ENCODE data around the gene ZBTB39. TPM values are rescaled to one million over a fixed set of nuclear protein-coding genes. Genes with fewer than 3 reads are reported as not detected.
"Not testable (repeated sequence)": the region's sequence is repeated elsewhere in the genome, so short reads cannot be mapped to it uniquely, and the experiment has no call there.

The ZBTB39 gene, protein sequence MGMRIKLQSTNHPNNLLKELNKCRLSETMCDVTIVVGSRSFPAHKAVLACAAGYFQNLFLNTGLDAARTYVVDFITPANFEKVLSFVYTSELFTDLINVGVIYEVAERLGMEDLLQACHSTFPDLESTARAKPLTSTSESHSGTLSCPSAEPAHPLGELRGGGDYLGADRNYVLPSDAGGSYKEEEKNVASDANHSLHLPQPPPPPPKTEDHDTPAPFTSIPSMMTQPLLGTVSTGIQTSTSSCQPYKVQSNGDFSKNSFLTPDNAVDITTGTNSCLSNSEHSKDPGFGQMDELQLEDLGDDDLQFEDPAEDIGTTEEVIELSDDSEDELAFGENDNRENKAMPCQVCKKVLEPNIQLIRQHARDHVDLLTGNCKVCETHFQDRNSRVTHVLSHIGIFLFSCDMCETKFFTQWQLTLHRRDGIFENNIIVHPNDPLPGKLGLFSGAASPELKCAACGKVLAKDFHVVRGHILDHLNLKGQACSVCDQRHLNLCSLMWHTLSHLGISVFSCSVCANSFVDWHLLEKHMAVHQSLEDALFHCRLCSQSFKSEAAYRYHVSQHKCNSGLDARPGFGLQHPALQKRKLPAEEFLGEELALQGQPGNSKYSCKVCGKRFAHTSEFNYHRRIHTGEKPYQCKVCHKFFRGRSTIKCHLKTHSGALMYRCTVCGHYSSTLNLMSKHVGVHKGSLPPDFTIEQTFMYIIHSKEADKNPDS
- total RNA-seq (2014; rRNA removed; shearing (Covaris generic)) (2.9 and 3.9 TPM in 2 replicates), polyA plus RNA-seq (2016; fragmentation: Nextera tagmentation; extraction: Ambion mirVana) (1.5 TPM in 2 replicates)

DNA sequence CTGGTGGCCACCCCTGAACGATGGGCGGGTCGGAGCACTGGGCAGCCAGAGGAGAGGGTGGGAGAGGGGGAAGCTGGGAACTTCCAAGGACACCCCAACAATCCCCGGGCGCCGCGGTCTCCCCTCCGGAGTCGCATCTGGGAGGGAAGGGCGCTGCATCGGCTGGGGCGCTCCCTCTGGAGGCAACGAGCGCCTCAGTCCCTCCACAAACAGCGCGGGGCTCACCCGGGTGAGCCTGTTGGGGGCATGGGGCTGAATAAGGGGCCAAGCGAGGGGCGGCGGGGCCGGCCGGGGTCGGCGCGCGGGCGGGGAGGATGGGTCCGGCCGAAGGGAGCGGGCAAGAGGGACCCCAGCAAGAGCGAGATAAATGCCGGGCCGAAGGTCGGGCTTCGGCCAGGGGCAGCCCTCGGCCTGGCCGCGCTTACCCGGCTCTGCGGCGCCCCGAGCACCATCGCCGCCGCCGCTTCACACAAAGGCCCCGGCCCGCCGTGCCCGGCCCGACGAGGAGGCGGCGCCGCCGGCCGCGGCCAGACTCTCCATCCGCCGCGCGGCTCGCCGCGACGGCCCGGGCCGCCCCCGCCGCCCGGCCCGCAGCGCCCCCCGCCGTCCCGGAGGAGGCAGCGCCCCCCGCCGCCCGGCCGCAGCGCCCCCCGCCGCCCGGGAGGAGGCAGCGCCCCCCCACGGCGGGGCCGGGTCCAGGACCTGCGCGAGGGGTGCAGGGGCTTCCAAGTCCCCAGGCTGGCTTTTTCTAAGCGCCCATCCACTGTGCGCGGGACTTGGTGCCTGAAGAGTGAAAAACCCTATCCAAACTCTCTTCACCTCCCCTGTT, at the start of gene ZBTB39:
ZBTB39 (minus strand) TSS at position 567 of the 829 bp plus-strand sequence. CDS start 1,629 bp downstream, outside the sequence.
- H3K9me3 ChIP-seq (ENCODE audit: low read depth): no peaks in the 10 kb centered on the region
- in situ Hi-C loops (cut with MboI): no loop called here
- H3F3A ChIP-seq (ENCODE audit: insufficient read depth): peaks cover 8% of the 10 kb centered on the region; the same call in 1 of the 2 replicates
- peaks cover 6% of the 10 kb centered on the region; the same call in 1 of the 2 replicates for H3K36me3 ChIP-seq (ENCODE audit: low read depth)
- H3K9me2 ChIP-seq (ENCODE audit: insufficient read depth): no peaks in the 10 kb centered on the region
- WGBS, 2 experiments (ENCODE audit: low coverage in 1 of 2, low lambda C conversion rate in 2 of 2, missing lambda C conversion rate in 2 of 2): 0 to 2% methylated on average over 14 to 56 of the region's 94 CpGs
- H3K4me2 ChIP-seq (ENCODE audit: unreplicated experiment): peak within 1 kb of the TSS; percentile 97
- peak within 1 kb of the TSS; percentile 35 for H3K27ac ChIP-seq
- peak within 1 kb of the TSS; percentile 92 for H3K4me3 ChIP-seq
- H3K4me1 ChIP-seq (ENCODE audit: insufficient read depth): peaks cover 8% of the 10 kb centered on the region; the same call in 1 of the 2 replicates
- peak within 1 kb of the TSS; percentile 85 for H2AFZ ChIP-seq
- H4K20me1 ChIP-seq (ENCODE audit: insufficient read depth): no peaks in the 10 kb centered on the region; the same call in 1 of the 2 replicates
- no peaks in the 10 kb centered on the region for H3K27me3 ChIP-seq (replicated peaks; ENCODE audit: insufficient read depth)
- peaks cover 47% of the 10 kb centered on the region for H3K79me2 ChIP-seq (ENCODE audit: insufficient read depth)
- H3K9ac ChIP-seq: peak within 1 kb of the TSS; percentile 87
- peak; percentile 82 for DNase-seq
- TF ChIP-seq EZH2phosphoT487 (IDR thresholded peaks at IDR 0.05; ENCODE audit: insufficient read depth, low read depth) (no peak), EZH2 (IDR thresholded peaks at IDR 0.05; ENCODE audit: insufficient read depth, poor library complexity, severe bottlenecking) (no peak)

DNA sequence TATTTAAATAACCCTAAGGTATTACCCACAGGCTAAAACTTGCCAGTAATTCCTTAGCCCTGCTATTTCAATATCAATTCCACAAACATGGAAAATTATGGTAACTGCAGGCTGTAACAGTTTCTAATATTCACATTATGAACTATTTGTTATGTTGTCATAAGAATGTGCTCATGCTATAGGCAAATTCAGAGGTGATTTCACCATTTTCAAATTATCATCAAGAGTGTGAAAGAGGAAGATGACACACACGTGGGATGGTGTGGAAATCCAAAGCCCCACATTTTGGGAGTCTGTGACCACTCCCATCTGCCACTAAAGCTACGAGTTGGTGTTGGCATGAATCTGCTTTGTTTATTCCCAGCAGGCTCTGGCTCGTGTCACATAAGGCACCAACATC, 49.5 kb upstream of the ZBTB39 start:
- DNase-seq: peak; percentile 27
- Histone ChIP-seq H3K27ac (no peak overlapping the region), H3K4me3 (no peak overlapping the region), H3K4me2 (ENCODE audit: unreplicated experiment) (no peak overlapping the region), H4K20me1 (ENCODE audit: insufficient read depth) (no peaks in the 10 kb centered on the region), H3F3A (ENCODE audit: insufficient read depth) (no peaks in the 10 kb centered on the region), H3K9me2 (ENCODE audit: insufficient read depth) (no peaks in the 10 kb centered on the region), H2AFZ (no peak overlapping the region), H3K36me3 (ENCODE audit: low read depth) (peaks cover 13% of the 10 kb centered on the region), H3K9ac (no peak overlapping the region), H3K79me2 (ENCODE audit: insufficient read depth) (no peaks in the 10 kb centered on the region), H3K4me1 (ENCODE audit: insufficient read depth) (no peaks in the 10 kb centered on the region), H3K27me3 (replicated peaks; ENCODE audit: insufficient read depth) (no peaks in the 10 kb centered on the region), H3K9me3 (ENCODE audit: low read depth) (no peaks in the 10 kb centered on the region)
- in situ Hi-C loops (cut with MboI): no loop called here
- WGBS, 2 experiments (ENCODE audit: low coverage in 1 of 2, low lambda C conversion rate in 2 of 2, missing lambda C conversion rate in 2 of 2): 36 to 49% methylated on average over 3 of the region's 3 CpGs
- TF ChIP-seq EZH2 (IDR thresholded peaks at IDR 0.05; ENCODE audit: insufficient read depth, poor library complexity, severe bottlenecking) (no peak), EZH2phosphoT487 (IDR thresholded peaks at IDR 0.05; ENCODE audit: insufficient read depth, low read depth) (no peak)

DNA sequence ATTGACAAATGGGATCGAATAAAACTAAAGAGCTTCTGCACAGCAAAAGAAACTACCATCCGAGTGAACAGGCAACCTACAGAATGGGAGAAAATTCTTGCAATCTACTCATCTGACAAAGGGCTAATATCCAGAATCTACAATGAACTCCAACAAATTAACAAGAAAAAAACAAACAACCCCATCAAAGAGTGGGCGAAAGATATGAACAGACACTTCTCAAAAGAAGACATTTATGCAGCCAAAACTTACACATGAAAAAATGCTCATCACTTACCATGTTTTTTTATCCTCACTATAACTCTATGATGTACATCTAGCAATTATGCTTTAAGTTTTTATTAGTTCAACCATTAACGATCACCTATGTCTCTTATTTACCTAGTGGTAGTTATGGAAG, 47.6 kb upstream of the ZBTB39 start:
- H3F3A ChIP-seq (ENCODE audit: insufficient read depth); H3K79me2 ChIP-seq (ENCODE audit: insufficient read depth); H3K27me3 ChIP-seq (replicated peaks; ENCODE audit: insufficient read depth); H3K27ac ChIP-seq; H3K4me2 ChIP-seq (ENCODE audit: unreplicated experiment); H2AFZ ChIP-seq; H3K36me3 ChIP-seq (ENCODE audit: low read depth); H3K9me2 ChIP-seq (ENCODE audit: insufficient read depth); H4K20me1 ChIP-seq (ENCODE audit: insufficient read depth); H3K9ac ChIP-seq; in situ Hi-C loops (cut with MboI); DNase-seq; H3K9me3 ChIP-seq (ENCODE audit: low read depth); H3K4me3 ChIP-seq; H3K4me1 ChIP-seq (ENCODE audit: insufficient read depth): not testable (repeated sequence)
- 94 to 95% methylated on average over 4 of the region's 4 CpGs for WGBS, 2 experiments (ENCODE audit: low coverage in 1 of 2, low lambda C conversion rate in 2 of 2, missing lambda C conversion rate in 2 of 2)

DNA sequence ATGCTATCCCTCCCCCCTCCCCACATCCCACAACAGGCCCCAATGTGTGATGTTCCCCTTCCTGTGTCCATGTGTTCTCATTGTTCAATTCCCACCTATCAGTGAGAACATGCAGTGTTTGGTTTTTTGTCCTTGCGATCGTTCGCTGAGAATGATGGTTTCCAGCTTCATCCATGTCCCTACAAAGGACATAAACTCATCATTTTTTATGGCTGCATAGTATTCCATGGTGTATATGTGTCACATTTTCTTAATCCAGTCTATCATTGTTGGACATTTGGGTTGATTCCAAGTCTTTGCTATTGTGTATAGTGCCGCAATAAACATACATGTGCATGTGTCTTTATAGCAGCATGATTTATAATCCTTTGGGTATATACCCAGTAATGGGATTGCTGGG, 46.8 kb upstream of the ZBTB39 start:
- H4K20me1 ChIP-seq (ENCODE audit: insufficient read depth); H3K36me3 ChIP-seq (ENCODE audit: low read depth); H3K4me3 ChIP-seq; H3K9me3 ChIP-seq (ENCODE audit: low read depth); H2AFZ ChIP-seq; H3K27me3 ChIP-seq (replicated peaks; ENCODE audit: insufficient read depth); H3K9me2 ChIP-seq (ENCODE audit: insufficient read depth); H3K9ac ChIP-seq; H3F3A ChIP-seq (ENCODE audit: insufficient read depth); H3K4me2 ChIP-seq (ENCODE audit: unreplicated experiment); in situ Hi-C loops (cut with MboI); H3K27ac ChIP-seq; H3K79me2 ChIP-seq (ENCODE audit: insufficient read depth); DNase-seq; H3K4me1 ChIP-seq (ENCODE audit: insufficient read depth): not testable (repeated sequence)
- 85 to 98% methylated on average over 4 of the region's 4 CpGs for WGBS, 2 experiments (ENCODE audit: low coverage in 1 of 2, low lambda C conversion rate in 2 of 2, missing lambda C conversion rate in 2 of 2)

Measured in GM23248 (cell line).